ENCODE measurements around the gene EIF4G3.

DNA sequence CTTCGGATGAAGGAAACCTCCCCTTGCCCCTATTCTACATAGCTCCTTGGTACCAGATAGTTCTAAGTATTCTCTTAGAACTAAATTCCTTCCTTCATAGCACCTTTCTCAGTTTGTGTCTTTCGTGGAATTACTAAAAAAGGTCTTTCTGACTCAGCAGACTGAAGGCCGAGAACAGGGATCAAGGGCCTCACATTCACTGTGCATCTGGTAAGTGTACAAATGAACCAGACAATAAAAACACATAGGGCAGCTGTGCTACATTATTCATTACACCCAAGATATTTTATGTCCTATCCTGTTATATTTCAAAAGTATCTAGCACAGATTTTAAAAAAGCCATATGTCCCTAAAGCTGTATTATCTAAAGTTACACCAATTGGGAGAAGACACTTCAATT is 326.7 kb downstream of the EIF4G3 start:
- no peak for TF ChIP-seq POLR2A (IDR thresholded peaks at IDR 0.05)
- TF ChIP-seq, protein P1, sequence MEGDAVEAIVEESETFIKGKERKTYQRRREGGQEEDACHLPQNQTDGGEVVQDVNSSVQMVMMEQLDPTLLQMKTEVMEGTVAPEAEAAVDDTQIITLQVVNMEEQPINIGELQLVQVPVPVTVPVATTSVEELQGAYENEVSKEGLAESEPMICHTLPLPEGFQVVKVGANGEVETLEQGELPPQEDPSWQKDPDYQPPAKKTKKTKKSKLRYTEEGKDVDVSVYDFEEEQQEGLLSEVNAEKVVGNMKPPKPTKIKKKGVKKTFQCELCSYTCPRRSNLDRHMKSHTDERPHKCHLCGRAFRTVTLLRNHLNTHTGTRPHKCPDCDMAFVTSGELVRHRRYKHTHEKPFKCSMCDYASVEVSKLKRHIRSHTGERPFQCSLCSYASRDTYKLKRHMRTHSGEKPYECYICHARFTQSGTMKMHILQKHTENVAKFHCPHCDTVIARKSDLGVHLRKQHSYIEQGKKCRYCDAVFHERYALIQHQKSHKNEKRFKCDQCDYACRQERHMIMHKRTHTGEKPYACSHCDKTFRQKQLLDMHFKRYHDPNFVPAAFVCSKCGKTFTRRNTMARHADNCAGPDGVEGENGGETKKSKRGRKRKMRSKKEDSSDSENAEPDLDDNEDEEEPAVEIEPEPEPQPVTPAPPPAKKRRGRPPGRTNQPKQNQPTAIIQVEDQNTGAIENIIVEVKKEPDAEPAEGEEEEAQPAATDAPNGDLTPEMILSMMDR (IDR thresholded peaks at IDR 0.05): no peak
